GM21360 (cell line): ENCODE results near the gene TPD52L1.

Source experiments
- ATAC-seq: cut with Tn5 transposase; IDR thresholded peaks from one replicate; pipeline ENCODE4 v1.9.1; 2021; ENCODE audit warnings: mild to moderate bottlenecking, moderate library complexity; ENCODE audit not compliant: unreplicated experiment

The TPD52L1 gene

GRCh38 chr6:125174626-125175025, 21.1 kb downstream of the TPD52L1 start:
- ATAC-seq = no peak

- ATAC-seq = no peak
Observed at GRCh38 chr6:125175466-125176048, 22.0 kb downstream of the TPD52L1 start.

- no peak for ATAC-seq
Observed at GRCh38 chr6:125182237-125183008, 28.9 kb downstream of the TPD52L1 start.

- no peak for ATAC-seq
Observed at GRCh38 chr6:125183391-125183790, 29.8 kb downstream of the TPD52L1 start.

GRCh38 chr6:125188037-125188436, 34.5 kb downstream of the TPD52L1 start:
- ATAC-seq = no peak

- no peak for ATAC-seq
Observed at GRCh38 chr6:125188594-125189203, 35.1 kb downstream of the TPD52L1 start.

GRCh38 chr6:125189494-125189893, 35.9 kb downstream of the TPD52L1 start:
- ATAC-seq = no peak

GRCh38 chr6:125190667-125191066, 37.1 kb downstream of the TPD52L1 start:
- ATAC-seq = no peak

- peak; percentile 97 for ATAC-seq
Observed at GRCh38 chr6:125191916-125192609, 38.5 kb downstream of the TPD52L1 start.

- no peak for ATAC-seq
Observed at GRCh38 chr6:125192610-125192930, 39.0 kb downstream of the TPD52L1 start.

- ATAC-seq = no peak
Observed at GRCh38 chr6:125193208-125193607, 39.6 kb downstream of the TPD52L1 start.

GRCh38 chr6:125194941-125195340, 41.4 kb downstream of the TPD52L1 start:
- no peak for ATAC-seq

- no peak for ATAC-seq
Observed at GRCh38 chr6:125195526-125195925, 42.0 kb downstream of the TPD52L1 start.

- ATAC-seq = no peak
Observed at GRCh38 chr6:125196613-125197012, 43.0 kb downstream of the TPD52L1 start.

GRCh38 chr6:125197795-125198269, 44.3 kb downstream of the TPD52L1 start:
- no peak for ATAC-seq

GRCh38 chr6:125198398-125198937, 44.9 kb downstream of the TPD52L1 start:
- ATAC-seq = no peak

GRCh38 chr6:125200941-125201340, 47.4 kb downstream of the TPD52L1 start:
- ATAC-seq = no peak

- ATAC-seq = no peak
Observed at GRCh38 chr6:125201961-125202729, 48.6 kb downstream of the TPD52L1 start.

- ATAC-seq = no peak
Observed at GRCh38 chr6:125203395-125203794, 49.8 kb downstream of the TPD52L1 start.

- ATAC-seq = no peak
Observed at GRCh38 chr6:125205931-125206330, 52.4 kb downstream of the TPD52L1 start.

- ATAC-seq = no peak
Observed at GRCh38 chr6:125206389-125206788, 52.8 kb downstream of the TPD52L1 start.
